Pancreas (tissue), 10 donors: ENCODE measurements around the gene DUS1L. TPM values are rescaled to one million over a fixed set of nuclear protein-coding genes. Genes with fewer than 3 reads are reported as not detected.
A peak's percentile ranks its signal among the peaks of the same experiment; 100 is the strongest.

ENCODE experiments used
- ATAC-seq, 4 donors: fragments of 200-7000 bp; cut with Tn5 transposase; one replicate each; pipeline versions ENCODE4 v1.8.0 to v1.9.1; 2020; ENCODE audit warnings: mild to moderate bottlenecking in 4 of 4, moderate library complexity in 4 of 4
- DNase-seq, 6 donors: peaks; one replicate each; pipeline ENCODE4 v3.0.0-alpha.2; 2020
- FAIRE-seq: peaks from 2 replicates; lab custom pipeline; 2012; peaks lifted over from hg19 to GRCh38; lab: Jason Lieb, UNC
- H3K27ac ChIP-seq, 4 donors: fragments of 200-600 bp; sonication (generic); 1 replicate in 3 of 4; 2 replicates in 1 of 4; pipeline versions ENCODE4 v1.5.0 to v1.8.0; 2020
- H3K27me3 ChIP-seq, 4 donors: fragments of 200-600 bp; one replicate each; pipeline ENCODE4 v1.8.0; 2021
- H3K36me3 ChIP-seq, 3 donors: fragments of 200-600 bp; sonication (generic) in 1 of 3; one replicate each; pipeline versions ENCODE4 v1.5.0 to v1.8.0; 2020 to 2021
- H3K4me1 ChIP-seq, 3 donors: fragments of 200-600 bp; one replicate each; pipeline ENCODE4 v1.8.0; 2021
- H3K4me3 ChIP-seq, 4 donors: fragments of 200-600 bp; sonication (generic) in 2 of 4; one replicate each; pipeline versions ENCODE4 v1.5.0 to v1.8.0; 2020 to 2021
- H3K9me3 ChIP-seq, 4 donors: fragments of 200-600 bp; one replicate each; pipeline ENCODE4 v1.8.0; 2021
- CTCF ChIP-seq, 4 donors: fragments of 200-600 bp; sonication (generic) in 3 of 4; IDR thresholded peaks; one replicate each; pipeline versions ENCODE4 v1.5.0 to v1.8.0; 2021; ENCODE audit warnings: antibody characterized with exemption in 4 of 4
- WGBS, 2 donors: extraction: QIAGEN DNeasy Blood & Tissue Kit; methylation state at CpG; one replicate each; pipeline ENCODE4 v1.1.7; 2013; 5-methylcytosine and 5-hydroxymethylcytosine counted together
- intact Hi-C, 3 donors: fragments of 100-400 bp; cut with DNase I; formaldehyde crosslinking; loops; one replicate each; pipeline versions ENCODE4 v1.11.1 to v1.14.2; 2022
- polyA plus RNA-seq, 2 donors: library from polyadenylated mRNA; stranded (reverse); fragments of 200-250 nt; gene quantifications; one replicate each; pipeline ENCODE4 v1.2.3, GENCODE V29; 2013
- total RNA-seq, 6 donors: library from RNA; stranded (reverse); fragmentation: NEBNext Ultra II Directional in 4 of 6; extraction: Animal tissue kit (Norgen Biotek cat#: 25700) in 4 of 6; gene quantifications; one replicate each; pipeline versions ENCODE4 v1.2.1 to v1.2.4, GENCODE V29; 2021 to 2023
- donor health status: healthy with polysubstance abuse.
- donor health status: DM: no; HTN: no; CAD: no; lungs with moderate emphysema.
- donor health status: DM: no; HTN: no; CAD: no.
- donor health status: control.
- donor health status: control.
- donor health status: Bipolar disorder and iron deficiency.
- donor health status: DM: yes; HTN: yes; CAD: no.
- donor health status: DM: no; HTN: no; CAD: no.
- donor health status: DM: no; HTN: no; CAD: no.
- donor health status: DM: yes; HTN: yes; CAD: no.

Gene DUS1L
- total and polyA plus RNA-seq, 8 donors: 56.0 to 186 (median 72.8) TPM

DNA sequence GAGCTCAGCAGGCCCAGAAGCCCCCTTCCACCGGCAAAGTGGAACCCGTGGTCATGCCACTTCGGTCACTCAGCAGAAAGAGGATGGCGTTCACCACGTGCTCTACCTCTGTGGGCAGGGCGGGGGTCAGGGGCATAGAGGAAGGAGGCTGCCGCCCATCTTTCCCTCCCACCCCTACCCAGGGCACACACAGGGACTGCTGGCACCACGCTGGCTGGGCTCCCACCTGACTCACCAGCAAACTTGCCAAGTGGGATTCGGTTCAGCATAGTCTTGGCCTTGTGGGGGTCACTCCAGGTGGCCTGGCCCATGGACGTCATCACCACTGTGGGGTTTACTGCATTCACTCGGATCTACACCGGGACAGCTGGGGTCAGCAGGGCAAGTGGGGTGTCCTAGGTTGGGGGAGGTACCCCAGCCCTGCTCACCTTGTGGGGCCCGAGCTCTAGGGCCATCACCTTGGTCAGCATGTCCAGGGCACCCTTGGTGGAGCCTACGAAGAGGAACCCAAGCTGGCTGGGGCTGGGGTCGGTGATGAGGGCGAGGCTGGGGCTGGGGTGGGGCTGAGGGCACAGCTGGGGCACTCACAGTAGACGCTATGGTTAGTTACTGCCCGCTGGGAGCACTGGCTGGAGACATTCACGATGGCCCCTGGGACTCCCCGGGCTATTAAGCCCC is 29.5 kb downstream of the DUS1L start:
- H3K27ac ChIP-seq: no peak overlapping the region
- DNase-seq (no peak), ATAC-seq (no peak)

DNA sequence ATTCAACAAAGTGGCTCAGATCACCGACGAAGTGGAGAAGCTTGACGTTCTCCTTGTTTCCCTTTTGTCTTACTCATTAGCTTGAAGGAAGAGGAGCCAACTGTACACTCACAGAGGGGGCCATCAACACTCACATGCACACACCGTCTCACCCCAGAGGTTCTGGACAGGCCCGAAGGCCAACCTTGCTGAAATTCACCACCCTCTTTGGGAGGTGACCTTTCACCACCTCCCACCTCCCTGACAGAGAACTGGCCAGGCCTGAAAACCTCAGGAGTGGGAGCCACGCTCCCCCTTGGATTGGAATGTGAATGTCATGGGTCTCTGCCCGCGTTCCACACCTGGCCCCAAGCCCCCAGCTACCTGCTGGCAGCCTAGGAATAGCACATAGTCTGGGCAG is 30.1 kb downstream of the DUS1L start:
- intact Hi-C loops: no loop called here
- no peak overlapping the region for H3K4me3 ChIP-seq
- FAIRE-seq (no peak), ATAC-seq (no peak), DNase-seq (no peak)
- 89 to 94% methylated on average over 8 of the region's 8 CpGs for WGBS, 2 donors
- H3K4me1 ChIP-seq: peaks cover 4 to 13% (median 5%) of the 10 kb centered on the region in 3 donors
- H3K9me3 ChIP-seq: no peaks in the 10 kb centered on the region
- no peaks in the 10 kb centered on the region for H3K27me3 ChIP-seq
- H3K27ac ChIP-seq: no peak overlapping the region
- TF ChIP-seq CTCF (IDR thresholded peaks at IDR 0.05): no peak
- H3K36me3 ChIP-seq: no peaks in the 10 kb centered on the region

More for the DNA sequence above, 29.5 kb downstream of the DUS1L start:
- no peak for FAIRE-seq
- WGBS, 2 donors: 75 to 81% methylated on average over 18 to 20 of the region's 20 CpGs
- no peaks in the 10 kb centered on the region for H3K9me3 ChIP-seq
- peaks cover 4 to 13% (median 5%) of the 10 kb centered on the region in 3 donors for H3K4me1 ChIP-seq
- TF ChIP-seq CTCF (IDR thresholded peaks at IDR 0.05): no peak
- intact Hi-C loops: no loop called here
- no peaks in the 10 kb centered on the region for H3K36me3 ChIP-seq
- no peaks in the 10 kb centered on the region for H3K27me3 ChIP-seq
- H3K4me3 ChIP-seq: peak overlapping the region; percentile 62 to 75 (median 70)

GRCh38 chr17:82034371-82035011 is 31.1 kb downstream of the DUS1L start:
- DNase-seq (no peak), ATAC-seq (no peak), FAIRE-seq (no peak)
- intact Hi-C loops: no loop called here
- Histone ChIP-seq H3K4me3 (no peak overlapping the region), H3K9me3 (no peaks in the 10 kb centered on the region), H3K4me1 (peaks cover 4 to 13% (median 5%) of the 10 kb centered on the region in 3 donors), H3K27me3 (no peaks in the 10 kb centered on the region), H3K27ac (no peak overlapping the region), H3K36me3 (no peaks in the 10 kb centered on the region)
- no peak for TF ChIP-seq CTCF (IDR thresholded peaks at IDR 0.05)
- 87 to 91% methylated on average over 23 of the region's 23 CpGs for WGBS, 2 donors

- no peak for FAIRE-seq
- Histone ChIP-seq H3K27ac (no peak overlapping the region), H3K36me3 (no peaks in the 10 kb centered on the region), H3K27me3 (no peaks in the 10 kb centered on the region), H3K4me3 (no peak overlapping the region), H3K4me1 (peaks cover 4 to 13% (median 5%) of the 10 kb centered on the region in 3 donors), H3K9me3 (no peaks in the 10 kb centered on the region)
- intact Hi-C loops: no loop called here
- DNase-seq: no peak
- WGBS, 2 donors: 86 to 95% methylated on average over 35 to 38 of the region's 38 CpGs
- no peak for ATAC-seq
- TF ChIP-seq CTCF (IDR thresholded peaks at IDR 0.05): no peak
Measured at GRCh38 chr17:82033359-82034085, 32.1 kb downstream of the DUS1L start.
